ENCODE data around the gene CNTNAP5. TPM values are rescaled to one million over a fixed set of nuclear protein-coding genes. Genes with fewer than 3 reads are reported as not detected.

The CNTNAP5 gene
- total and polyA plus RNA-seq, 2 donors (not counting 1 experiment from before 2014, with no cell fraction given) = not detected

DNA sequence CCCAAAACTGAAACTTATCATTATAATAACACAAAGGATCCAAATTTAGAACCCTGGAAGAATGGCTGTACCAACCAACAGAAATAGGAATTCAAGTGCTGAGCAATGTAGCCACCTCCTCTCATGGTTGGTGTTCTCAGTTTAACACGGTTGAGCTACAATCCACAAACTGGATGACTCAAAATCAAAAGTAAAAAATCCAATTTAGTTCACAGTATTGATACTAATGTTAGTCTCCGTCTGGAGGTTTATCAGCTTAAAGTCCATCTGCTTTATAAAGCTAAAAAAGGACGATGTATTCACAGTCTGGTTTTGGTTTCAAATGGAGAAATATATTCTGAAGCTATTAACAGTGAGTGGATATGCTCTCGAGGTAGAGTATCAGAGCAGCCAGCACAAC is 40.5 kb downstream of the CNTNAP5 start:
- H3K27me3 ChIP-seq (replicated peaks in 1 of 4; ENCODE audit: control extremely low read depth in 1 of 4, control insufficient read depth in 3 of 4, insufficient read depth in 4 of 4, low read length in 3 of 4) = peaks cover 0 to 3% (median 0%) of the 10 kb centered on the region in 4 experiments
- peaks cover 3% of the 10 kb centered on the region for H3K9me3 Mint-ChIP-seq (ENCODE audit: insufficient read depth)
- H3K36me3 ChIP-seq (replicated peaks in 1 of 2; ENCODE audit: control extremely low read depth in 1 of 2, control insufficient read depth in 1 of 2, extremely low read depth in 1 of 2, insufficient read depth in 2 of 2, low read length in 1 of 2) = no peaks in the 10 kb centered on the region
- H3K9me3 ChIP-seq (ENCODE audit: control extremely low read depth in 1 of 3, control insufficient read depth in 2 of 3, insufficient read depth in 1 of 3, low read length in 2 of 3) = no peaks in the 10 kb centered on the region
- ChIA-PET CTCF (no interaction called here), POLR2A (no interaction called here)
- ATAC-seq (ENCODE audit: low read depth) (no peak), DNase-seq (no peak)
- H3K9ac ChIP-seq (ENCODE audit: low read length) = no peak overlapping the region
- no peak overlapping the region for H3K4me3 ChIP-seq (ENCODE audit: control extremely low read depth in 1 of 5, extremely low read depth in 1 of 5, insufficient read depth in 1 of 5, low read depth in 2 of 5, low read length in 4 of 5)
- no peaks in the 10 kb centered on the region for H3K79me2 ChIP-seq (ENCODE audit: control insufficient read depth, insufficient read depth, low read length)
- WGBS (ENCODE audit: insufficient coverage) = no CpG with 5 or more reads among the region's 4 CpGs
- intact Hi-C loops (cut with micrococcal nuclease) = no loop called here
- H3K27ac ChIP-seq (ENCODE audit: low read length in 2 of 2) = no peak overlapping the region
- H4K20me1 ChIP-seq (ENCODE audit: control insufficient read depth, insufficient read depth, low read length, poor library complexity, severe bottlenecking) = no peaks in the 10 kb centered on the region
- no peak overlapping the region for H2AFZ ChIP-seq (ENCODE audit: insufficient read depth, low read depth, low read length, poor library complexity, severe bottlenecking)
- H3K4me2 ChIP-seq (replicated peaks; ENCODE audit: low read depth, low read length, poor library complexity, severe bottlenecking) = no peak overlapping the region
- TF ChIP-seq, protein P1, sequence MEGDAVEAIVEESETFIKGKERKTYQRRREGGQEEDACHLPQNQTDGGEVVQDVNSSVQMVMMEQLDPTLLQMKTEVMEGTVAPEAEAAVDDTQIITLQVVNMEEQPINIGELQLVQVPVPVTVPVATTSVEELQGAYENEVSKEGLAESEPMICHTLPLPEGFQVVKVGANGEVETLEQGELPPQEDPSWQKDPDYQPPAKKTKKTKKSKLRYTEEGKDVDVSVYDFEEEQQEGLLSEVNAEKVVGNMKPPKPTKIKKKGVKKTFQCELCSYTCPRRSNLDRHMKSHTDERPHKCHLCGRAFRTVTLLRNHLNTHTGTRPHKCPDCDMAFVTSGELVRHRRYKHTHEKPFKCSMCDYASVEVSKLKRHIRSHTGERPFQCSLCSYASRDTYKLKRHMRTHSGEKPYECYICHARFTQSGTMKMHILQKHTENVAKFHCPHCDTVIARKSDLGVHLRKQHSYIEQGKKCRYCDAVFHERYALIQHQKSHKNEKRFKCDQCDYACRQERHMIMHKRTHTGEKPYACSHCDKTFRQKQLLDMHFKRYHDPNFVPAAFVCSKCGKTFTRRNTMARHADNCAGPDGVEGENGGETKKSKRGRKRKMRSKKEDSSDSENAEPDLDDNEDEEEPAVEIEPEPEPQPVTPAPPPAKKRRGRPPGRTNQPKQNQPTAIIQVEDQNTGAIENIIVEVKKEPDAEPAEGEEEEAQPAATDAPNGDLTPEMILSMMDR (IDR thresholded peaks at IDR 0.05) = no peak
- TF ChIP-seq EZH2 (IDR thresholded peaks at IDR 0.05; ENCODE audit: borderline replicate concordance, insufficient read depth, low read depth, low read length, poor library complexity, severe bottlenecking) = no peak
- H3K4me3 Mint-ChIP-seq = no peak overlapping the region
- H3K27me3 Mint-ChIP-seq = no peaks in the 10 kb centered on the region
- H3K4me1 ChIP-seq (ENCODE audit: control insufficient read depth in 2 of 2, insufficient read depth in 2 of 2, low read length in 2 of 2) = no peaks in the 10 kb centered on the region
- H3K27ac Mint-ChIP-seq = no peak overlapping the region
- no peaks in the 10 kb centered on the region for H3K4me1 Mint-ChIP-seq

DNA sequence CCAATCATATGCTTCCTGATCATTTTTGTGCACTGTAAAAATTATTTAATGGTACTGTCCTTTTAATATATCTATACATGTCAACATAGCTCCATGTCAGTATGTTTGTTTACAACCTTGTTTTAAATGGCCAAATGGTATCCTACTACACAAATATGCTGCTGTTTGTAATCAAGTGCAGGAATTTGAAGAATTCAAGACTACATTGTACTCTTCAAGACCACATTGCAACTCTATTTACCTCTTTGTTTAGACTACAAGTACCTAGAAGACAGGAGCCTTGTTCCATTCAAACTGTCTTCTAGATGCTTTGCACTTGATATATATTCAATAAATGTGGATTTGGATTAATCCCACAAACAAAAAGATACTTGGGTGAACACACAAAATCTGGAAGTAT is 41.7 kb downstream of the CNTNAP5 start:
- Mint-ChIP-seq H3K27me3 (no peaks in the 10 kb centered on the region), H3K9me3 (ENCODE audit: insufficient read depth) (peaks cover 3% of the 10 kb centered on the region), H3K4me1 (no peaks in the 10 kb centered on the region), H3K27ac (no peak overlapping the region), H3K4me3 (no peak overlapping the region)
- intact Hi-C loops (cut with micrococcal nuclease) = no loop called here
- TF ChIP-seq EZH2 (IDR thresholded peaks at IDR 0.05; ENCODE audit: borderline replicate concordance, insufficient read depth, low read depth, low read length, poor library complexity, severe bottlenecking) = no peak
- TF ChIP-seq, protein P1 (IDR thresholded peaks at IDR 0.05) = no peak
- ATAC-seq (ENCODE audit: low read depth) = no peak
- DNase-seq = no peak
- Histone ChIP-seq H3K36me3 (replicated peaks in 1 of 2; ENCODE audit: control extremely low read depth in 1 of 2, control insufficient read depth in 1 of 2, extremely low read depth in 1 of 2, insufficient read depth in 2 of 2, low read length in 1 of 2) (no peaks in the 10 kb centered on the region), H3K4me2 (replicated peaks; ENCODE audit: low read depth, low read length, poor library complexity, severe bottlenecking) (no peak overlapping the region), H3K9me3 (ENCODE audit: control extremely low read depth in 1 of 3, control insufficient read depth in 2 of 3, insufficient read depth in 1 of 3, low read length in 2 of 3) (no peaks in the 10 kb centered on the region), H3K79me2 (ENCODE audit: control insufficient read depth, insufficient read depth, low read length) (no peaks in the 10 kb centered on the region), H4K20me1 (ENCODE audit: control insufficient read depth, insufficient read depth, low read length, poor library complexity, severe bottlenecking) (no peaks in the 10 kb centered on the region), H3K4me3 (ENCODE audit: control extremely low read depth in 1 of 5, extremely low read depth in 1 of 5, insufficient read depth in 1 of 5, low read depth in 2 of 5, low read length in 4 of 5) (no peak overlapping the region), H3K27ac (ENCODE audit: low read length in 2 of 2) (no peak overlapping the region), H2AFZ (ENCODE audit: insufficient read depth, low read depth, low read length, poor library complexity, severe bottlenecking) (no peak overlapping the region), H3K9ac (ENCODE audit: low read length) (no peak overlapping the region), H3K27me3 (replicated peaks in 1 of 4; ENCODE audit: control extremely low read depth in 1 of 4, control insufficient read depth in 3 of 4, insufficient read depth in 4 of 4, low read length in 3 of 4) (peaks cover 0 to 3% (median 0%) of the 10 kb centered on the region in 4 experiments), H3K4me1 (ENCODE audit: control insufficient read depth in 2 of 2, insufficient read depth in 2 of 2, low read length in 2 of 2) (no peaks in the 10 kb centered on the region)
- ChIA-PET CTCF (no interaction called here), POLR2A (no interaction called here)
